Large intestine (tissue), 3 donors: ENCODE data around the gene GRAMD4. TPM values are rescaled to one million over a fixed set of nuclear protein-coding genes. Genes with fewer than 3 reads are reported as not detected.

Source experiments
- DNase-seq, 2 donors: peaks; one replicate each; pipeline versions ENCODE4 v3.0.0 to v3.0.0-alpha.2; 2013
- H3K27ac ChIP-seq: one replicate; pipeline ENCODE4 v1.5.1; 2013; ENCODE audit warnings: low read length
- H3K27me3 ChIP-seq: 2 replicates; pipeline ENCODE4 v1.6.1; 2013; ENCODE audit warnings: low read length; ENCODE audit not compliant: control insufficient read depth, insufficient read depth
- H3K36me3 ChIP-seq: 2 replicates; pipeline ENCODE4 v1.6.1; 2013; ENCODE audit warnings: low read length; ENCODE audit not compliant: control insufficient read depth, insufficient read depth
- H3K4me1 ChIP-seq: one replicate; pipeline ENCODE4 v1.6.1; 2013; ENCODE audit warnings: low read length; ENCODE audit not compliant: control insufficient read depth, insufficient read depth
- H3K4me3 ChIP-seq: one replicate; pipeline ENCODE4 v1.5.1; 2013; ENCODE audit warnings: low read length
- H3K9me3 ChIP-seq: one replicate; pipeline ENCODE4 v1.6.1; 2013; ENCODE audit warnings: mild to moderate bottlenecking, low read depth, low read length, moderate library complexity; ENCODE audit not compliant: control insufficient read depth
- WGBS: methylation state at CpG from one replicate; pipeline ENCODE4 v1.1.5; 2013; ENCODE audit warnings: low lambda C conversion rate; ENCODE audit not compliant: insufficient coverage; 5-methylcytosine and 5-hydroxymethylcytosine counted together
- polyA plus RNA-seq: library from polyadenylated mRNA; unstranded; fragments of 120-200 nt; gene quantifications from one replicate; pipeline ENCODE4 v1.2.1, GENCODE V29; 2013

Gene GRAMD4
- polyA plus RNA-seq, 1 donor: 40.5 TPM

DNA sequence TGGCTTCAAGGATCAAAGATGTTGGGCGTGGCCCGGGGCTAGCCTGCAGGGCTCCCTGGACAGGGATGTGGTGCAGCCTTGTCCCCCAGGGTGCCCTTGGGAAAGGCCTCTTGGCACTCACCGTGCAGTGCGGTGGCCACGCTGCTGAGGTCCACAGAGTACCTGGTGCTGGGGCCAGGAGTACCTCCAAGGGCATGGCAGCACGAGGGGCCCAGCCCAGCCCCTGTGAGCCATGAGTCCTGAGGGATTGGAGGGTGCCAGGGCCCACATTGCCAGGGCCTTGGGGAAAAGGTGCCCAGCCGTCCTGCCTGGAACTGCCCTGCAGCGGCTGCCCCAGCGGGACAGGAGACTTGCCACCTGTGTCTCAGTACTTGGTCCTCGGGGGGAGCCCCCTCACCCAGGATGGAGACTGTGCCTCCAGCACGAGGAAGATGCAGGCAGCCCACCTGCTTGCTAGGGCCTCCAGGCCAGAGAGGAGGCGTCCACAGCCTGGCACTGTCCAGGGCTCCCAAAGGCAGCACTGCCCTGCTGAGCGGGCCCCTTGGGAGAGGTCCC lies 44.2 kb downstream of the GRAMD4 start:
- Histone ChIP-seq H3K27me3 (no peaks in the 10 kb centered on the region), H3K27ac (no peak overlapping the region), H3K36me3 (peaks cover 82% of the 10 kb centered on the region), H3K4me3 (no peak overlapping the region), H3K9me3 (peaks cover 5% of the 10 kb centered on the region), H3K4me1 (peaks cover 17% of the 10 kb centered on the region)
- WGBS: no CpG with 5 or more reads among the region's 13 CpGs
- DNase-seq: no peak

DNA sequence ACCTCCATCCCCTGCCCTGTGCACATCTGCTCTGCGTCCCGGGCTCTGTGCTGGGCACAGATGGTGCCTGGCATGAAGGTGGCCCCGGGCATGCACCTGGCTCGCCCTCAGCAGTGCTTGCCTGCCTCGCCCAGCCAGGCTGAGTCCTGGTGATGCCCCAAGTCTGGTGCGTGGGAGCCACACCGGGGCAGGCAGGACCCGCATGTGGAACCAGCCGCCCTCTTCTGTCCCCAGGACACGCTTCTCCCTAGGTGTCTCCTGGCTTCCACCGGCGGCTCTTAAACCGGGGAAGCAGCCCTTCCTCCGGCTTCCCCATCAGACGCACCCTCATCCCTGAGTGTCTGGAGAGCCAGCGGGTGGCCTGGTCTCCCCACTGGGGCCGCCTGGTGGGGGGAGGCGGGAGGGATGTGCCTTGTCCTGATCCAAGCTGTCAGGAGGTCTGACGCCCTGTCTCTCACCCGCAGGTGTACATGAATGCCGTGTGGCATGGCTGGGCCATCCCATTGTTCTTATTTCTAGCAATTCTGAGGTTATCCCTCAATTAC lies 45.0 kb downstream of the GRAMD4 start:
- peaks cover 5% of the 10 kb centered on the region for H3K9me3 ChIP-seq
- no peaks in the 10 kb centered on the region for H3K27me3 ChIP-seq
- no peak overlapping the region for H3K4me3 ChIP-seq
- no peak for DNase-seq
- peaks cover 81% of the 10 kb centered on the region for H3K36me3 ChIP-seq
- no CpG with 5 or more reads among the region's 21 CpGs for WGBS
- H3K4me1 ChIP-seq: peaks cover 9% of the 10 kb centered on the region
- H3K27ac ChIP-seq: no peak overlapping the region

DNA sequence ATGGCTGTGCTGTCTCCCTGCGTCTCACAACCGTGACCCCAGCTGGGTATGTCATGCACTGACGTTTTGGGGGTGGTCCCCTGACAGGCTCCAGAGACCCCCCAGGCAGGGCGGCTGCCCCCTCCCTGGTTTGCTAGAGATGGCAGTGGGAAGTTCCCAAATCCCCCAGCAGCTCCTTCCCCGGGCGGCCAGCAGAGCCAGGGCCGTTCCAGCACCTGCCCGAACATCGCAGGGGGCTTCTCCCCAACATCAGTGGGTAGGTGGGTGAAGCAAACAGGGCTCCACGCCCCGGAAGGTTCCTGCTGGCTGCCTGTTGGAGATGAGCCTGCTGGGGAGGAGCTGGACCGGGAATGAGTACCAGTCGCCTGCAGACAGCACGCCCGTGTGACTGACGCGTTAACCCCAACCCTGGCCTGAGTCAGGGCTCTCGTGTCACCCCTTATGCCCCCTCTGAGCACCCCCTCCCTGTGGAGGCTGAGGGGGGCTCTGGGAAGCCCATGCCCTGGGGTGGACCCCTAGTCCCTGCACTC lies 45.6 kb downstream of the GRAMD4 start:
- H3K36me3 ChIP-seq: peaks cover 86% of the 10 kb centered on the region
- H3K4me1 ChIP-seq: peaks cover 5% of the 10 kb centered on the region
- no peak overlapping the region for H3K4me3 ChIP-seq
- no peak for DNase-seq
- no peak overlapping the region for H3K27ac ChIP-seq
- no peaks in the 10 kb centered on the region for H3K27me3 ChIP-seq
- peaks cover 5% of the 10 kb centered on the region for H3K9me3 ChIP-seq
- WGBS: no CpG with 5 or more reads among the region's 18 CpGs

DNA sequence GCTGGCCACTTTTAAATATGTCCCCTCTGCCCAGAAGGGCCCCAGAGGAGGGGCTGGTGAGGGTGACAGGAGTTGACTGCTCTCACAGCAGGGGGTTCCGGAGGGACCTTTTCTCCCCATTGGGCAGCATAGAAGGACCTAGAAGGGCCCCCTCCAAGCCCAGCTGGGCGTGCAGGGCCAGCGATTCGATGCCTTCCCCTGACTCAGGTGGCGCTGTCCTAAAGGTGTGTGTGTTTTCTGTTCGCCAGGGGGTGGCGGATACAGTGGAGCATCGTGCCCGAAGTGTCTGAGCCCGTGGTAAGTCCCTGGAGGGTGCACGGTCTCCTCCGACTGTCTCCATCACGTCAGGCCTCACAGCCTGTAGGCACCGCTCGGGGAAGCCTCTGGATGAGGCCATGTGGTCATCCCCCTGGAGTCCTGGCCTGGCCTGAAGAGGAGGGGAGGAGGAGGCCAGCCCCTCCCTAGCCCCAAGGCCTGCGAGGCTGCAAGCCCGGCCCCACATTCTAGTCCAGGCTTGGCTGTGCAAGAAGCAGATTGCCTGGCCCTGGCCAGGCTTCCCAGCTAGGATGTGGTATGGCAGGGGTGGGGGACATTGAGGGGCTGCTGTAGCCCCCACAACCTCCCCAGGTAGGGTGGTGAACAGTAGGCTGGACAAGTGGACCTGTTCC lies 46.5 kb downstream of the GRAMD4 start:
- no peaks in the 10 kb centered on the region for H3K4me1 ChIP-seq
- no peak overlapping the region for H3K4me3 ChIP-seq
- H3K36me3 ChIP-seq: peaks cover 83% of the 10 kb centered on the region
- H3K9me3 ChIP-seq: peaks cover 5% of the 10 kb centered on the region
- H3K27ac ChIP-seq: no peak overlapping the region
- no peaks in the 10 kb centered on the region for H3K27me3 ChIP-seq
- no peak for DNase-seq
- no CpG with 5 or more reads among the region's 17 CpGs for WGBS

DNA sequence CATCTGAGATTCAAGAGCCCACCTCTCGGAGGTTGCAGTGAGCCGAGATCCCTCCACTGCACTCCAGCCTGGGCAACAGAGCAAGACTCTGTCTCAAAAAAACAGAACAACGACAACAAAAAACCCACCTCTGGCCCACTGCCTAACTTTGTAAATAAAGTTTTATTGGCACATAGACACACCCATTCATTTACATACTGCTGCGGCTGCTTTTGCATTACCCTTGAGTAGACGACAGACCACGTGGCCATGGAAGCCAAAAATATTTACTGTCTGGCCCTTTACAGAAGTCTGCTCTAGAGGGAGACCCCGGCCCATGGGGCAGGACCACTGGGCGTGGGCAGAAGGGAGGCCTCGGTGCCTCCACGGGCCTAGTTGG lies 47.0 kb downstream of the GRAMD4 start:
- Histone ChIP-seq H3K4me1 (peaks cover 4% of the 10 kb centered on the region), H3K27me3 (no peaks in the 10 kb centered on the region), H3K9me3 (peaks cover 5% of the 10 kb centered on the region), H3K27ac (no peak overlapping the region), H3K36me3 (peaks cover 78% of the 10 kb centered on the region), H3K4me3 (no peak overlapping the region)
- no CpG with 5 or more reads among the region's 10 CpGs for WGBS
- DNase-seq: no peak

DNA sequence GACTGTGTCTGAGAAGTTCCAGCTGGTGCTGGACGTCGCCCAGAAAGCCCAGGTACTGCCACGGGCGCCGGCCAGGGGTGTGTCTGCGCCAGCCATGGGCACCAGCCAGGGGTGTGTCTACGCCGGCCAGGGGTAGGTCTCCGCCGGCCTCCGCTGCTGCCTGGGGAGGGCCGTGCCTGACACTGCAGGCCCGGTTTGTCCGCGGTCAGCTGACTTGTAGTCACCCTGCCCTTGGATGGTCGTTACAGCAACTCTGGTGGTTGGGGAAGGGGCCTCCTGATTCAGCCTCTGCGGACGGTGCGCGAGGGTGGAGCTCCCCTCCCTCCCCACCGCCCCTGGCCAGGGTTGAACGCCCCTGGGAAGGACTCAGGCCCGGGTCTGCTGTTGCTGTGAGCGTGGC lies 47.9 kb downstream of the GRAMD4 start:
- H3K4me1 ChIP-seq: peaks cover 13% of the 10 kb centered on the region
- no peak overlapping the region for H3K4me3 ChIP-seq
- H3K27ac ChIP-seq: no peak overlapping the region
- no peak for DNase-seq
- peaks cover 5% of the 10 kb centered on the region for H3K9me3 ChIP-seq
- H3K36me3 ChIP-seq: peaks cover 78% of the 10 kb centered on the region
- no CpG with 5 or more reads among the region's 24 CpGs for WGBS
- H3K27me3 ChIP-seq: no peaks in the 10 kb centered on the region

DNA sequence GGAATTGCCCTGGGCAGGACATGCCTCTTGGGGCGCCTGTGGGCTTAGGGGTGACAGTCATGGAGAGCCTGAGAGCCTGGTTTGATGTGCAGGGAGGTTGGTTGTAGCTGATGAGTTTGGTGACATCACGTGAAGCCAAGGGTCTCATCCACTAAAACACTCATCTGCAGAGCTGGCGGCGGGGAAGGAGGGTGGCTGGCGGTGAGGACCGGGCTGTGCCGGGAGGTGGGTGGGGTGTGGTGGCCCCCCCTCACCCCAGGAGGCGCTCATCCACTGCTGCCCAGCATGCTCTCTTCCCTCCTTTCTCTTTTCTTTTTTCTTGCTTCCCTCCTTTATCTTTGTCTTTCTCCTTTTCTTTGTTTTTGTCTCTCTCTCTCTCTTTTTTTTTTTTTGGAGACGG lies 49.0 kb downstream of the GRAMD4 start:
- no peaks in the 10 kb centered on the region for H3K27me3 ChIP-seq

DNA sequence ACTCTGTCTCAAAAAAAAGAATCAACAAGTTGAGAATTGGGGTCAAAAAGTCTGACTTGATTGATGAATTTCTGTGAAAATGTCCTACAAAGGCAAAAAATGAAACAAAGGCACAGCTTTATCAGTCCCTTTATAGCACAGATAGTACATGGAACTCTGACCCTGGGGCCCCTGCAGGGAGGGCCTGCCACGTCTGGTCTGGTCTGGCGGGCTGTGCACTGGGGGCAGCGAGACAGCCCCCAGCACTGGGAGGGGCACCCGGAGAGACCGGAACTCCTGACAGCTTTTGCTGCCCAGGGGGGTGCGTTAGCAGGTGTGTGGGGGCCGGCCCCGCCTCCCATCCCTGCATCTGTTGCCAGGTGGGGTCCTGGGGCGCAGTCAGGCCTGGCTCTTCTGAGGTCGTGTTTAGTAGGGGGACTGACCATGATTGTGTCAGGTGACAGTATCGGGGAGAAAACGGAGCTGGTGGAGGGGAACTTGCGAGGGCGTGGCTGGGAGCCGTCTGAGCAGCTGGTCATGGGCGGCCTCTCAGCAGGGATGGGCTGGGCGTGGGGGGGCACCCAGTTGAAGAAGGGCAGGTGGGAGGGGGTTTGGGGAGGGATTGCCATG lies 51.7 kb downstream of the GRAMD4 start:
- no CpG with 5 or more reads among the region's 17 CpGs for WGBS
- H3K27ac ChIP-seq: peak overlapping the region; percentile 74
- no peaks in the 10 kb centered on the region for H3K27me3 ChIP-seq
- peaks cover 22% of the 10 kb centered on the region for H3K4me1 ChIP-seq
- H3K36me3 ChIP-seq: peaks cover 76% of the 10 kb centered on the region
- no peak overlapping the region for H3K4me3 ChIP-seq
- H3K9me3 ChIP-seq: peaks cover 9% of the 10 kb centered on the region
- DNase-seq: peak; percentile 88 to 96

More for the DNA sequence above, 49.0 kb downstream of the GRAMD4 start:
- Histone ChIP-seq H3K9me3 (peaks cover 9% of the 10 kb centered on the region), H3K27ac (no peak overlapping the region), H3K4me1 (peaks cover 22% of the 10 kb centered on the region), H3K4me3 (no peak overlapping the region), H3K36me3 (peaks cover 78% of the 10 kb centered on the region)
- WGBS: no CpG with 5 or more reads among the region's 9 CpGs
- DNase-seq: no peak

DNA sequence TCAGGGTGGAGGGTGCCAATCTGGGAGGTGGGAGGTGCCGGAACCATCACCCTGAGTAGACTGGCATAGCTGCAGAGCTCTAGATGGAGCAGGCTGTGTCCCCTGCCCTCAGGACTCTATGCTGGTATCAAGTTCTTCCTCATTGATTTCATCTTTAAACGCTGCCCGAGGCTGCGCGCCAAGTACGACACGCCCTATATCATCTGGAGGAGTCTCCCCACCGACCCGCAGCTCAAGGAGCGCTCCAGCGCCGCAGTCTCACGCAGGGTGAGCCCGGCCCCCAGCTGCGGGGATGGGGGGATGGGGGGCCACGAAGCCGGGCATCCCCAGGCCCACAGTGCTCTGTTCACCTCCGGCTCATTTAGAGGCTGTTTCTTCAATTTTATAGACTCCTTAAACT lies 52.5 kb downstream of the GRAMD4 start:
- H3K9me3 ChIP-seq: peaks cover 11% of the 10 kb centered on the region
- peak overlapping the region; percentile 74 for H3K27ac ChIP-seq
- no peak overlapping the region for H3K4me3 ChIP-seq
- WGBS: no CpG with 5 or more reads among the region's 18 CpGs
- peaks cover 74% of the 10 kb centered on the region for H3K36me3 ChIP-seq
- peak in 1 of 2 donors; percentile 74 for DNase-seq
- H3K27me3 ChIP-seq: no peaks in the 10 kb centered on the region
- peaks cover 22% of the 10 kb centered on the region for H3K4me1 ChIP-seq

DNA sequence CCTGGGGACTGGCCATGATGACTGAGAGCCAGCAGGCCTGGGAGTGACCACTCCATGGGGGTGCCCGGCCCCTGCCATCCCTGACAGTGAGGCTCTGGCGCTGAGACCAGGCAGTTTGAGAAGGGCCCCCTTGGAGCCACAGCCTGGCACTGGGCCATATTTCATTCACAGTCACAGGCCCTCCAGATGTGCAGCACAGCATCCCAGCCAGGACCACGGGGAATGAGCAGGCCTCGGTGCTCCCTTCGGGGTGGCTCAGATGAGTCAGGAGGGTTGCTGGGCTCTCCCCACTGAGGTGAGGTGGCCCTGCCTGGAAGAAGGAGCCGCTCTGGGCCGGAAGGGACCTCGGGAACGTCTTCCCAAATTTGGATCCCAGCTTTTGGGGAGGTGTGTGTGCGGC lies 53.0 kb downstream of the GRAMD4 start:
- Histone ChIP-seq H3K4me3 (no peak overlapping the region), H3K4me1 (peaks cover 22% of the 10 kb centered on the region), H3K9me3 (peaks cover 12% of the 10 kb centered on the region), H3K36me3 (peaks cover 74% of the 10 kb centered on the region), H3K27me3 (no peaks in the 10 kb centered on the region), H3K27ac (no peak overlapping the region)
- DNase-seq: no peak
- WGBS: no CpG with 5 or more reads among the region's 10 CpGs
